ENCODE data around the gene ZNF562. TPM values are rescaled to one million over a fixed set of nuclear protein-coding genes. Genes with fewer than 3 reads are reported as not detected.
"Not testable (repeated sequence)": the region's sequence is repeated elsewhere in the genome, so short reads cannot be mapped to it uniquely, and the experiment has no call there.

Gene ZNF562
- total RNA-seq, 1 experiment from 2014 or later = 27.1 TPM

GRCh38 chr19:9653066-9653555 lies 21.8 kb downstream of the ZNF562 start:
- in situ Hi-C loops (cut with HindIII; ENCODE audit: low pct_unique_long_range_greater_than_20kb, low sequenced_read_pairs); DNase-seq (ENCODE audit: low read depth, low spot score): not testable (repeated sequence)

- DNase-seq (ENCODE audit: low read depth, low spot score); in situ Hi-C loops (cut with HindIII; ENCODE audit: low pct_unique_long_range_greater_than_20kb, low sequenced_read_pairs): not testable (repeated sequence)
Measured at GRCh38 chr19:9651464-9651863, 23.4 kb downstream of the ZNF562 start.

- in situ Hi-C loops (cut with HindIII; ENCODE audit: low pct_unique_long_range_greater_than_20kb, low sequenced_read_pairs) = no loop called here
- no peak for DNase-seq (ENCODE audit: low read depth, low spot score)
Measured at GRCh38 chr19:9650345-9650744, 24.6 kb downstream of the ZNF562 start.

- peak; percentile 1 for DNase-seq (ENCODE audit: low read depth, low spot score)
- in situ Hi-C loops (cut with HindIII; ENCODE audit: low pct_unique_long_range_greater_than_20kb, low sequenced_read_pairs) = no loop called here
Measured at GRCh38 chr19:9645472-9645871, 29.4 kb downstream of the ZNF562 start.

- in situ Hi-C loops (cut with HindIII; ENCODE audit: low pct_unique_long_range_greater_than_20kb, low sequenced_read_pairs) = no loop called here
Measured at GRCh38 chr19:9644472-9644871, 30.4 kb downstream of the ZNF562 start.

GRCh38 chr19:9641810-9642209 lies 33.1 kb downstream of the ZNF562 start:
- no peak for DNase-seq (ENCODE audit: low read depth, low spot score)
- in situ Hi-C loops (cut with HindIII; ENCODE audit: low pct_unique_long_range_greater_than_20kb, low sequenced_read_pairs) = no loop called here

More at GRCh38 chr19:9644472-9644871, 30.4 kb downstream of the ZNF562 start:
- no peak for DNase-seq (ENCODE audit: low read depth, low spot score)

GRCh38 chr19:9640956-9641355 lies 33.9 kb downstream of the ZNF562 start:
- no peak for DNase-seq (ENCODE audit: low read depth, low spot score)
- in situ Hi-C loops (cut with HindIII; ENCODE audit: low pct_unique_long_range_greater_than_20kb, low sequenced_read_pairs) = no loop called here

- in situ Hi-C loops (cut with HindIII; ENCODE audit: low pct_unique_long_range_greater_than_20kb, low sequenced_read_pairs) = no loop called here
- DNase-seq (ENCODE audit: low read depth, low spot score) = no peak
Measured at GRCh38 chr19:9636018-9636417, 38.9 kb downstream of the ZNF562 start.

- in situ Hi-C loops (cut with HindIII; ENCODE audit: low pct_unique_long_range_greater_than_20kb, low sequenced_read_pairs) = no loop called here
- DNase-seq (ENCODE audit: low read depth, low spot score) = no peak
Measured at GRCh38 chr19:9627856-9628255, 47.0 kb downstream of the ZNF562 start.

GRCh38 chr19:9622531-9622930 lies 52.4 kb downstream of the ZNF562 start:
- no peak for DNase-seq (ENCODE audit: low read depth, low spot score)
- in situ Hi-C loops (cut with HindIII; ENCODE audit: low pct_unique_long_range_greater_than_20kb, low sequenced_read_pairs) = no loop called here

GRCh38 chr19:9621156-9622037 lies 53.5 kb downstream of the ZNF562 start, which contains the start of gene ZNF561:
TSS of gene ZNF561 (minus strand) at chr19:9621232. CDS start at chr19:9619456, 1,776 bp downstream.
- DNase-seq (ENCODE audit: low read depth, low spot score) = peak; percentile 73
- in situ Hi-C loops (cut with HindIII; ENCODE audit: low pct_unique_long_range_greater_than_20kb, low sequenced_read_pairs) = no loop called here

- in situ Hi-C loops (cut with HindIII; ENCODE audit: low pct_unique_long_range_greater_than_20kb, low sequenced_read_pairs) = no loop called here
- DNase-seq (ENCODE audit: low read depth, low spot score) = no peak
Measured at GRCh38 chr19:9620842-9621155, 54.1 kb downstream of the ZNF562 start.

- DNase-seq (ENCODE audit: low read depth, low spot score) = no peak
- in situ Hi-C loops (cut with HindIII; ENCODE audit: low pct_unique_long_range_greater_than_20kb, low sequenced_read_pairs) = no loop called here
Measured at GRCh38 chr19:9615844-9616243, 59.1 kb downstream of the ZNF562 start.

GRCh38 chr19:9610484-9611113 lies 64.3 kb downstream of the ZNF562 start:
- in situ Hi-C loops (cut with HindIII; ENCODE audit: low pct_unique_long_range_greater_than_20kb, low sequenced_read_pairs) = no loop called here
- no peak for DNase-seq (ENCODE audit: low read depth, low spot score)

GRCh38 chr19:9608912-9609311 lies 66.0 kb downstream of the ZNF562 start:
- no peak for DNase-seq (ENCODE audit: low read depth, low spot score)
- in situ Hi-C loops (cut with HindIII; ENCODE audit: low pct_unique_long_range_greater_than_20kb, low sequenced_read_pairs) = no loop called here

GRCh38 chr19:9597027-9597426 lies 77.9 kb downstream of the ZNF562 start:
- in situ Hi-C loops (cut with HindIII; ENCODE audit: low pct_unique_long_range_greater_than_20kb, low sequenced_read_pairs) = no loop called here
- DNase-seq (ENCODE audit: low read depth, low spot score) = no peak
